Raji (cell line): ENCODE measurements around the gene CCDC174.

Experiments
- POLR2A ChIP-seq: IDR thresholded peaks from 2 replicates; pipeline ENCODE4 v1.6.1; 2011; ENCODE audit warnings: low read depth, low read length, control low read depth; ENCODE audit not compliant: insufficient read depth

The CCDC174 gene

DNA sequence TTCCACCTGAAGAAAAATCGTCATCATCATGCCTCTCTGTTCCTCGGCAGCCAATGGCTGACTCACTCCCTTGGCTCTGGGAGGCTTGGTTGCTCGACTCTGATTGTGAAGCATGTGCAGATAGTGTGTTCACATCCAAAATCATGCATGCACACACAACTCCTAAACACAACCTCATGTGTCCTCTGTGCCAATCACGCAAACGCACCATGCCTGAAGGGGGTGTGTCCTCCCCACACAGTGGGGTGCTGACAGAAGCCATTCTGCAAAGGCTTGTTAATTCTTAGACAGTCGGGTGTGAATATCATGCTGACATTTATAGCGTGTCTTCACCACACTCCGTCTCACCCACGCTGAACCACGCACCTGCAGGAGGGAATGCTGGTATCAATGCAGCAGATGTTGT, 11.4 kb upstream of the CCDC174 start:
- no peak for TF ChIP-seq POLR2A

GRCh38 chr3:14640734-14641133, 10.8 kb upstream of the CCDC174 start:
- TF ChIP-seq POLR2A = no peak

DNA sequence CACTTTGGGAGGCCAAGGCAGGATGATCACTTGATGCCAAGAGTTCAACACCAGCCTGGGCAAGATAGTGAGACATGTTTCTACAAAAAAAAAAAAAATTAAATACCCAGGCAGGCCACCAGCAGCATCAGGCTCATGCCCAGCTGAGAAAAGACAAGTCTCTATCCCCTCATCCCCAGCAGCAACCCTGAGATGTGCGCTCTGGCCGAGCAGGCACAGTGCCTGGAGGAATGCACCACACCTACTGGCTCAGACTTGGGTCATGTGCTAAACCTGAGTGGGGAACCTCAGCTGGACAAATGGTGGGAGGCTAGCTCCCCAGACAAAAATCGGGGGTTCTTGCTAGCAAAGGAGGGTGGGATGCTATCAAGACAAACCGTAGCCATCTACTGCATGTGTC, 10.2 kb upstream of the CCDC174 start:
- no peak for TF ChIP-seq POLR2A

DNA sequence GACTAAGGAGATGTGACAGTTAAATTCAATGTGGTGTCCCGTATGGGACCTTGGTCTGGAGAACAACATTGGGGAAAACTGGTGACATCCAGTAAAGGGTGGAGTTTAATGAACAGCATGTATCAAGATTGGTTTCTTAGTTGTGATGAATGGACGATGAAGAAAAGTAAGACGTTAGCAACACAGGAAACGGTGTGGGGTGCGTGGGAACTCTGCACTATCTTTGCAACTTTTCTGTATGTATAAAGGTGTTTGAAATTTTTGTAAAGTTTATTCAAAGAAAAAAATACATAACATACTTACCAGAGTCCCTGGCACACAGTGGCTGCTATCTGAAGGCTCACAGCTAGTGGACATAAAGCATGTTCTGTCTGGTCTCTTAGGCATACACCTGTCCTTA, 6.1 kb upstream of the CCDC174 start:
- no peak for TF ChIP-seq POLR2A

DNA sequence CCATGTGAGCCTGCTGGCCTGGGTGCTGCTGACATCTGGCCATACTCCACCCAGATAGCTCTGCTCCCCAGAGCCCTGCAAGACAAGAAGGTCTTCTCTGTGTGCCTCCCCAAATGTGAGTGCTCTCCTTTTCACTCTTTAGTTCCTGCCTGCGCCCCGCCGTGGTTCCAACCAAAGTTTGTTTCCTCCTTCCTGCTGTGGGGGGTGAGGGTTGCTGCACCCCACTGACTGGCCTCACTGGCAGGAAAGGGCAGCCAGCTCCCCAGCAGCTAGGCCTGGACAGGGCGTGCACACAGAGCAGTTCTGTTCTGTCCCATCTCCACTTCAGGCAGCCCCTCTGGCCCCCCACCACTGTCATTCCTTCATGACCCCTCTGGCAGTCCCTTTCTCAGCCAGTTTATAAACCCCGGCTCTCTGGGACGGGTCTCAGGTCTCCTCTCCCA, 5.4 kb upstream of the CCDC174 start:
- TF ChIP-seq POLR2A = no peak

DNA sequence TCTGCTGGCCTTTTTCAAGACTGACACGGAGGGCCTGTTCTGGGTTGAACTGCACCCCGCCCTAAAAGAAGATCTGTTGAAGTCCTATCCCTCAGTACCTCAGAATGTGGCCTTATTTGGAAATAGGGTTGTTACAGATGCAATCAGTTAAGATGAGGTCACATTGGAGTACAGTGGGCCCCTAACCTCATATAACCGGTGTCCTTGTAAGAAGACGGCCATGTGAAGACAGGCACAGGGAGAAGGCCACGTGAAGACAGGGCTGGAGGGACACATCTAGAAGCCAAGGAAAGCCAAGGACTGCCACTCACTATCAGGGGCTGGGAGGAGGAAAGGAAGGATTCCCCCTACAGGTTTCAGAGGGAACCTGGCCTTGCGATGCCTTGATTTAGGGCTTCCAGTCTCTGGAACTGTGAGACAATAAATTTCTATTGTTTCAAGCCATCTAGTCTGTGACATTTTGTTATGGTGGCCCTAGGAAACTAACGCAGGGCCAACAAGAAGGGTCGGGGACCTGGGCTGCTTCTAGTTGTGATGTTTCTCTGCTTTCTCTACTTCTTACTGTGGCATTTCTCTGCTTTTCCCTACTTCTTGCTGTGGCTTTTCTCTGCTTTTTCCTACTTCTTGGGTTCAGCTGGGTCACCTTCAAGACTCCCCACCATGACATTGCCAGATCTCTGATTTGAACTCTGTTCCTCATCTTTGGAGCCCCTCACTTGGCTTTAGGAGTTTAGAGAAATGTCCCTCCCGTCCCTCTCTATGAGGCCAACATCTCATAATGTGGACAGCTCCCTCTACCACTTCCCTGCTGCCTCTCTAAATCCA, 4.8 kb upstream of the CCDC174 start:
- no peak for TF ChIP-seq POLR2A

GRCh38 chr3:14647976-14648955, 3.3 kb upstream of the CCDC174 start:
- no peak for TF ChIP-seq POLR2A

- TF ChIP-seq POLR2A = no peak
Measured at GRCh38 chr3:14649466-14649865, 2.1 kb upstream of the CCDC174 start.

DNA sequence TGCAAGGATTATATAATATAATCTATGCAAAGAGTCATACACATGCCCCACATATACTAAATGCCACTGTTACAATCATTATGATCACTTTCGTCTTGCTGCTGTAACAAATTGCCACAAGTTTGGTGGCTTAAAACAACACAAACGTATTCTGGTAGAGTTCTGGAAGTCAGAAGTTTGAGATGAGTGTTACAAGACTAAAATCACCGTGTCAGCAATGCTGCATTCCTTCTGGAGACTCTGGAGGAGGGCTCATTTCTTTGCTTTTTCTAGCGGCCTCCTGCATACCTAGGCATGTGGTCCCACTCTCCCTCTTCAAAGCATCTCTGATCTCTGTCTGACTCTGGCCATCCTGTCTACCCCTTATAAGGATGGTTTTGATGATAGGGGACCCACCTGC, 1.4 kb upstream of the CCDC174 start:
- no peak for TF ChIP-seq POLR2A

- no peak for TF ChIP-seq POLR2A
Measured at GRCh38 chr3:14657579-14657978, 6.0 kb downstream of the CCDC174 start.

DNA sequence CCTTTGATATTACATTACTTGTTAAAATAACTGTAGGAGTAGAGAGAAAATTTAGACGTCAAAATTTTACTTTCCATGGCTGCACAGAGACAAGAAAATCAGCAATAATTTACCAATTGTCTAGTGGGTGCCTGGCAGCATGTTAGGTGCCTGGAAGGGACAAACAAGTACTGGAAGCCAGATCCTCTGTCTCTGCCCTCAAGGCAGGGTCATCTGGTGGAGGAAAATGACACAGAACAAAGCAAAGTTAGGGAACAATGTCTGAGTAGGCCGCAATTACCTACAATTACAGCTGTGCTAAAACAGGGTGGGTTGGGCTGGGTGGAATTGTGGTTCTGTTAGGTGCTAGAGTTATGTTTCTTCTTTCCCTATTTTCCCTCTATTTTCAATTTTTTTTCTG, 7.4 kb downstream of the CCDC174 start:
- no peak for TF ChIP-seq POLR2A

DNA sequence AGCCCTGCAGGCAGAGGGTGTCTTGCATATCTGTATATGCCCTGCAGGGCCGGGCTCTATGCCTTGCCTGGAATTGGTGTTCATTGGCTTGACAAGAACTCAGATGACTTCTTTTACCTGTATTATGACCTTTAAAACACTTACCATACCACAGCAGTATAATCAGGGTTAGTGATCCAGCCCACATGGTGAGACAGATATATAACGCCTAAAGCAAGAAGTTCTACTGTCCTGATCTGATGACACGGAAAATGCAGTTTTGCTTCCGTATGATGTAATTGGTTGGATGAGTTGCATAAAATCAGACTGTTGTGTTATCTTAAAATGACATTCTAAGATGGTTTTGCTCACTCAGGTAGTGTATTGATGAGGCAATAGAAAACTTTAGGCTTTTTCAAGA, 9.4 kb downstream of the CCDC174 start:
- no peak for TF ChIP-seq POLR2A

DNA sequence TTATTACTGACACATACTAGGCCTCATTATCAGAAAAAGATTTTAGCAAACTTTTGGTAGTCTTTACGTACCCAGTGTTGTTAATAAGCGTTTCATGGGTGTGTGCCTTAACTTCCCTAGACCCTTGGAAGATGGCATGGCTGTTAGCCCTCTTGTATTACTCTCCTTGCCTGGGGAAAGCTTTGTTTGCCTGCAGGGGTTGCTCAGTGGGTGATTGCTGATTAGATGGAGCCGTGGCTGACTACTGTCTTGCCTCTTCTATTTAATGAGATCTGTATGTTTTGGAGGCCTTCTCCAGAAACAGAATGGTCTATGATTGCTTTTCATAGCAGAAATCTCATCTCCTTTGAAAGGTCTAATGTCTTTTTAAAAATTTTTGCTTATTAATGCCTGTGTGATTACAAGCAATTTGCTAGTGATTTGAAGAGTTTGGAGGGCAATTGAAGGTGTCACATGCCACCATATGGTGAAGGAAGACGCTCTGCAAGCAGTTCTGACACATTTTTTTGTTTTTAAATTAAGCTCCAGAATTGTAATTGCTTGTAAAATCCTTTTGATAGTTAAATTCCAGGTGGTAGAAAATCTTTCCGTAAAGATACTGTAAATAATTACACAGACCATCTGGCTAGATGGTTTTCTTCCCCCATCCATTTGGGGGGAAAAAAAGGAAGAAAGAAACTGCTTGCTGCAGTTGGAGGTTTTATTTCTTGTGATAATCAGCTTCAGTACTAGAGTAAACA, 12.0 kb downstream of the CCDC174 start:
- TF ChIP-seq POLR2A = no peak

- TF ChIP-seq POLR2A = no peak
Measured at GRCh38 chr3:14664170-14664569, 12.6 kb downstream of the CCDC174 start.

GRCh38 chr3:14672588-14672987, 21.0 kb downstream of the CCDC174 start:
- no peak for TF ChIP-seq POLR2A
